ENCODE data around the gene ACE.
A peak's percentile ranks its signal among the peaks of the same experiment; 100 is the strongest.

- TF ChIP-seq CTCF (IDR thresholded peaks at IDR 0.05) = no peak
- no peak for TF ChIP-seq POLR2A (IDR thresholded peaks at IDR 0.05)
- TF ChIP-seq EP300 (IDR thresholded peaks at IDR 0.05) = peak in 2 of 4 donors; percentile 3 to 20
- TF ChIP-seq POLR2AphosphoS5 (IDR thresholded peaks at IDR 0.05) = peak; percentile 11 to 29
Measured at GRCh38 chr17:63439687-63440086, 37.2 kb upstream of the ACE start.
